HuH-7 (cell line): ENCODE measurements around the gene TPPP3.

Experiments used
- DNase-seq: peaks from one replicate; pipeline ENCODE4 v3.0.0; 2011; ENCODE audit warnings: low spot score

The TPPP3 gene

DNA sequence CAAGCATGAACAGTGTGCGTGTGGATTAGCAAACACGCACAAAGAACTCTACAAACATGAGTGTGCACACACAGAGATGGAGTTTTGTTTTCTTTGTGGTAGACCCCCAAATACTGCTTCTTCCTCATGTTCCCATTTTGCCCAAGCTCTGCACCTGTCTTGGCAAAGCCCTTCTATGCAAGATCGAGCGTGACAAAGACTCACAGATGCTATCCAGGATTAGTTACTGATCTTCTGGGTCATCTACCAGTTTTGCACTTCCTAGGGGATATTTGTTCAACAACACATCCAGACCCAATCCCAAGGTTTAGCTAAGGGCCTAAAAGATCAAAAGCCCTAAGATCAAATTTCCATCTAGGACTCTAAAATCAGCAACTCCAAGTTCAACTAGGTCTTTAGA lies 50.7 kb downstream of the TPPP3 start:
- no peak for DNase-seq

DNA sequence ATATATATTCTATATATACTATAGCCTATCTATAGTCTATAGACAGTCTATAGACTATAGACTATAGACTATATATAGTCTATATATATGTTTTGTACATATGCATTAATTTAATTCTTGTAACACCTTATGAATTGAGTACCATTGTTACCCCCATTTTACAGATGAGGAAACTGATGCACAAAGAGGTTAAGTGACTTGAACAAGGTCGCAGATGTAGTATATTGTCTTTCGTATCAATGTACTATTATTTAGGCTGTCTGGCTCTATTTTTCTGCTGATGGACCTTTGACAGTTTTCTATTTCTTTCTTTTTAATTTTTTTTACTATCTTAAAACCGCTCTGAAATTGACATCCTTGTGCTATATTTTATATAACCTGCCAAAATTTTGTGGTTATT lies 52.0 kb downstream of the TPPP3 start:
- DNase-seq, result no peak
